ENCODE measurements around the gene MCUR1. TPM values are rescaled to one million over a fixed set of nuclear protein-coding genes. Genes with fewer than 3 reads are reported as not detected.
"Not testable (repeated sequence)": the region's sequence is repeated elsewhere in the genome, so short reads cannot be mapped to it uniquely, and the experiment has no call there.

Gene MCUR1
- total RNA-seq, 2 donors from 2014 or later: 21.1 to 40.8 TPM

GRCh38 chr6:13812359-13812642, 2.1 kb downstream of the MCUR1 start:
- H3K4me1 Mint-ChIP-seq: peaks cover 20% of the 10 kb centered on the region
- H3K27ac Mint-ChIP-seq: peak overlapping the region; percentile 71
- no peak for ATAC-seq (replicated peaks)
- no peaks in the 10 kb centered on the region for H3K9me3 Mint-ChIP-seq
- peak overlapping the region; percentile 86 for H3K4me3 Mint-ChIP-seq
- H3K27me3 Mint-ChIP-seq: no peaks in the 10 kb centered on the region
- peaks cover 12% of the 10 kb centered on the region for H3K36me3 Mint-ChIP-seq (ENCODE audit: low read depth)

- H3K27ac Mint-ChIP-seq: peak overlapping the region; percentile 71
- H3K27me3 Mint-ChIP-seq: no peaks in the 10 kb centered on the region
- H3K9me3 Mint-ChIP-seq: no peaks in the 10 kb centered on the region
- peaks cover 17% of the 10 kb centered on the region for H3K36me3 Mint-ChIP-seq (ENCODE audit: low read depth)
- ATAC-seq (replicated peaks): no peak
- H3K4me3 Mint-ChIP-seq: peak overlapping the region; percentile 86
- peaks cover 20% of the 10 kb centered on the region for H3K4me1 Mint-ChIP-seq
Observed at GRCh38 chr6:13811627-13812358, 2.6 kb downstream of the MCUR1 start.

- peak overlapping the region; percentile 86 for H3K4me3 Mint-ChIP-seq
- ATAC-seq (replicated peaks): no peak
- H3K27me3 Mint-ChIP-seq: no peaks in the 10 kb centered on the region
- no peaks in the 10 kb centered on the region for H3K9me3 Mint-ChIP-seq
- H3K27ac Mint-ChIP-seq: peak overlapping the region; percentile 71
- H3K36me3 Mint-ChIP-seq (ENCODE audit: low read depth): peaks cover 26% of the 10 kb centered on the region
- peaks cover 20% of the 10 kb centered on the region for H3K4me1 Mint-ChIP-seq
Observed at GRCh38 chr6:13810688-13811446, 3.5 kb downstream of the MCUR1 start.

GRCh38 chr6:13808801-13809200, 5.6 kb downstream of the MCUR1 start:
- Mint-ChIP-seq H3K4me3 (no peak overlapping the region), H3K27ac (no peak overlapping the region), H3K4me1 (peaks cover 20% of the 10 kb centered on the region), H3K9me3 (no peaks in the 10 kb centered on the region), H3K27me3 (no peaks in the 10 kb centered on the region), H3K36me3 (ENCODE audit: low read depth) (peaks cover 46% of the 10 kb centered on the region)
- ATAC-seq (replicated peaks): no peak

GRCh38 chr6:13807696-13808095, 6.7 kb downstream of the MCUR1 start:
- ATAC-seq (replicated peaks): no peak
- no peak overlapping the region for H3K27ac Mint-ChIP-seq
- peaks cover 56% of the 10 kb centered on the region for H3K36me3 Mint-ChIP-seq (ENCODE audit: low read depth)
- no peaks in the 10 kb centered on the region for H3K9me3 Mint-ChIP-seq
- H3K27me3 Mint-ChIP-seq: no peaks in the 10 kb centered on the region
- H3K4me1 Mint-ChIP-seq: peaks cover 15% of the 10 kb centered on the region
- H3K4me3 Mint-ChIP-seq: no peak overlapping the region

- H3K36me3 Mint-ChIP-seq (ENCODE audit: low read depth): peaks cover 77% of the 10 kb centered on the region
- no peak for ATAC-seq (replicated peaks)
- no peak overlapping the region for H3K27ac Mint-ChIP-seq
- no peaks in the 10 kb centered on the region for H3K9me3 Mint-ChIP-seq
- H3K4me3 Mint-ChIP-seq: no peak overlapping the region
- no peaks in the 10 kb centered on the region for H3K4me1 Mint-ChIP-seq
- H3K27me3 Mint-ChIP-seq: no peaks in the 10 kb centered on the region
Observed at GRCh38 chr6:13803581-13803980, 10.8 kb downstream of the MCUR1 start.

- Mint-ChIP-seq H3K4me1 (no peaks in the 10 kb centered on the region), H3K27ac (no peak overlapping the region), H3K27me3 (no peaks in the 10 kb centered on the region), H3K36me3 (ENCODE audit: low read depth) (peaks cover 78% of the 10 kb centered on the region), H3K4me3 (no peak overlapping the region), H3K9me3 (no peaks in the 10 kb centered on the region)
- no peak for ATAC-seq (replicated peaks)
Observed at GRCh38 chr6:13800615-13801014, 13.7 kb downstream of the MCUR1 start.

DNA sequence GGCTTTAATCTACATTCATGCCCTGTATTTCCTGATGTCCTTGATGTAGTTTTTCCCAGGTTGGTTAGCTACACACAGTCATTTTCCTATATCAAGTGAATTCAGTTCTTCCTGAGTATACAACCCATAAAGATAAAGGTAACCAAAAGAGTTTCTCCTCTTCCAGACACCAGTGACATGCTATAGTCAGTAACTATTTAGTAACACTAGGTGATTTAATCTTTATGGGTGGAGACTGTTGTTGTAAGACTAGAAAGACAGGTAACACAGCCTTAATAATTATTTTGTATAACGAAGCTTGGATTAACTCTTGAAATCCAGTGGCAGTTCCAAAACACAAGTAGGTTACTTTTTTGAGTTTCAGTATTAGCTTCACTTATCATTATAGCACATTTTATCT, 17.6 kb downstream of the MCUR1 start:
- no peaks in the 10 kb centered on the region for H3K9me3 Mint-ChIP-seq
- peaks cover 19% of the 10 kb centered on the region for H3K4me1 Mint-ChIP-seq
- peaks cover 77% of the 10 kb centered on the region for H3K36me3 Mint-ChIP-seq (ENCODE audit: low read depth)
- H3K27me3 Mint-ChIP-seq: no peaks in the 10 kb centered on the region
- no peak for ATAC-seq (replicated peaks)
- no peak overlapping the region for H3K4me3 Mint-ChIP-seq
- no peak overlapping the region for H3K27ac Mint-ChIP-seq

DNA sequence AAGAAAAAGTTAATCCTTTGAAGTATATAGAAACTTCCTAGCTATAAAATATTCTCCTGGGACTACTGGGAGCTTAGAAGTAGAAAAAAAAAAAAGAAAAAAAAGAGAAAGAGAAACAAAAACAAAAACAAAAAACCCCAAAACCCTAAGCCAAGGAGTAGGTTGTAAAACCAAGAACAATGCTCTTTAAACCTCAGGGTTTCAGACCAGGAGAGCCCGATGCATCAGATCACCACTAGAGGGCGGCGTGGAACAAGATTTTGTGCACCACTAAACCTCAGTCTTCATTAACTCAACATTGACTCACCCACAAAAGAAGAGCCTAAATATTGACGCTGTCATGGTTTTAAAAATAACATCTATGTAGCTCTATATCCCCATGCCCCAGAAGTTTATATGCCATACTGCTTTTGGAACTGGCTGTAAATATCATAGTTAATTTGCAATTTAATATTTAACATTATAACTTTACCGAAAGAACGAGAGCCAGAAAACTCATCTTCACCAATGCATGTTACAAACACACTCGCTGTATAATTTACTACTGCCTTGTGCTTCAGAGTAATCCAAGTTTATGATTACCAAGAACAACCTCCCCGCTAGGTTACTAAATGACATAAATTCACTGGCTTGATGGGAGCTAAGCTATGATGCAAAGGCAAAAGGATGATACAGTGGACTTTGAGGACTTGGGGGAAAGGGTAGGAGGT, 19.2 kb downstream of the MCUR1 start:
- peaks cover 20% of the 10 kb centered on the region for H3K4me1 Mint-ChIP-seq
- peak; percentile 89 for ATAC-seq (replicated peaks)
- peaks cover 76% of the 10 kb centered on the region for H3K36me3 Mint-ChIP-seq (ENCODE audit: low read depth)
- H3K27me3 Mint-ChIP-seq: no peaks in the 10 kb centered on the region
- H3K9me3 Mint-ChIP-seq: no peaks in the 10 kb centered on the region
- peak overlapping the region; percentile 83 for H3K27ac Mint-ChIP-seq
- peak overlapping the region; percentile 52 for H3K4me3 Mint-ChIP-seq

DNA sequence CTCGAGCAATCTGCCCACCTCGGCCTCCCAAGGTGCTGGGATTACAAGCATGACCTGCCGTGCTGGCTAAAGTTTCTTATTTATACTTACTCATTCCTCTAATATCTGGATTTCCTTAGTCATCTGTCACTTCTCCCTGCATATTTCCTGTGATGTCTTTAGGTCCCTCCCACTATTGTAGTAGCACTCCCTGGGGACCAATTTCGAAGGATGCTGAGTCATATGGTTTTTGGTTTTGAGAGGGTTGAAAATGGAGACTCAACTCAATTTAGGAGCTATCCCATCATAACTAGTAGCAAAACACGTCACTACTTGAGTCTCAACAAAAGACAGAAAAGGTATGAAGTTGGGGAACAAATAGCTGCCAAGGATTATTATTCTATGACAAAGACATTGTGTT, 20.2 kb downstream of the MCUR1 start:
- Mint-ChIP-seq H3K27me3 (no peaks in the 10 kb centered on the region), H3K27ac (peak overlapping the region; percentile 83), H3K9me3 (no peaks in the 10 kb centered on the region), H3K36me3 (ENCODE audit: low read depth) (peaks cover 83% of the 10 kb centered on the region), H3K4me3 (peak overlapping the region; percentile 52), H3K4me1 (peaks cover 23% of the 10 kb centered on the region)
- peak; percentile 85 for ATAC-seq (replicated peaks)

DNA sequence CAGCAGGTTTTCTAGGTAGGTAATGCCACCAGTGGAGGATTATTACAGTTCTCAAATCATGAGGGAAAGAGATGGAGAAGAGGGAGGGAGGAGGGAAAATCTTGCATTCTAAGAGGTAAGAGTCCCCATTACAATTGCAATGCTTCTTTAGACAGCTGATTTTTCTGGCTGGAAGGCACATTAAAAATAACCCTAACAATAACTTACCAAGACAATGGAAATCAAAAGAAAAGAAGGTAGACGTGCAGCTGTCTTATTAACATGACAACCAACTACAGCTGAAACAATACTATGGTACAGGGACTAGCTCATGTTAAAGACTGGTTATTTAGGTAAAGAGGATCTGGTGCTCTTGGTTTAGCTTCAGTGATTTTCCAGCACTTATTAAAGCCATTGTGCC, 24.6 kb downstream of the MCUR1 start:
- no peak overlapping the region for H3K4me3 Mint-ChIP-seq
- H3K27ac Mint-ChIP-seq: no peak overlapping the region
- H3K4me1 Mint-ChIP-seq: peaks cover 32% of the 10 kb centered on the region
- H3K9me3 Mint-ChIP-seq: no peaks in the 10 kb centered on the region
- no peak for ATAC-seq (replicated peaks)
- no peaks in the 10 kb centered on the region for H3K27me3 Mint-ChIP-seq
- peaks cover 69% of the 10 kb centered on the region for H3K36me3 Mint-ChIP-seq (ENCODE audit: low read depth)

DNA sequence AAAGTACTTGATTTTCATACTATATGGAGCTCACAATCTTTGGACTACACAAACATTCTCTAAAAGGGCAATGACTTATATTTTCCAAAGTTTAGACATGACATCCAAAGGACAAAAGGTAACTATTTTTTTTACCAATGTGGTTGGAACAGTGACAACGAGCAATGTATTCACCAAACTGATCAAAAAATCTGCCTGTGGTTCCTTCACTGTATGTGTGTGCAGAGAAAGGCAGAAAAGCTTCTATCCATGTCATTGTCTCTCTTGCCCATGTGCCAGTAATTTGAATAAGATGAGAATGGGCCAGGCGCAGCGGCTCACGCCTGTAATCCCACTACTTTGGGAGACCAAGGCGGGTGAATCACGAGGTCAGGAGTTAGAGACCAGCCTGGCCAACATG, 25.5 kb downstream of the MCUR1 start:
- peak overlapping the region; percentile 91 for H3K27ac Mint-ChIP-seq
- no peaks in the 10 kb centered on the region for H3K9me3 Mint-ChIP-seq
- peaks cover 22% of the 10 kb centered on the region for H3K4me1 Mint-ChIP-seq
- peak overlapping the region; percentile 35 for H3K4me3 Mint-ChIP-seq
- peak; percentile 76 for ATAC-seq (replicated peaks)
- H3K27me3 Mint-ChIP-seq: no peaks in the 10 kb centered on the region
- H3K36me3 Mint-ChIP-seq (ENCODE audit: low read depth): peaks cover 62% of the 10 kb centered on the region

GRCh38 chr6:13787137-13787536, 27.2 kb downstream of the MCUR1 start:
- peak; percentile 80 for ATAC-seq (replicated peaks)
- peaks cover 48% of the 10 kb centered on the region for H3K36me3 Mint-ChIP-seq (ENCODE audit: low read depth)
- peak overlapping the region; percentile 76 for H3K4me3 Mint-ChIP-seq
- H3K4me1 Mint-ChIP-seq: peaks cover 22% of the 10 kb centered on the region
- no peaks in the 10 kb centered on the region for H3K9me3 Mint-ChIP-seq
- H3K27ac Mint-ChIP-seq: peak overlapping the region; percentile 91
- H3K27me3 Mint-ChIP-seq: no peaks in the 10 kb centered on the region

- H3K27me3 Mint-ChIP-seq; ATAC-seq (replicated peaks); H3K27ac Mint-ChIP-seq; H3K4me1 Mint-ChIP-seq; H3K9me3 Mint-ChIP-seq; H3K36me3 Mint-ChIP-seq (ENCODE audit: low read depth); H3K4me3 Mint-ChIP-seq: not testable (repeated sequence)
Observed at GRCh38 chr6:13780162-13780561, 34.2 kb downstream of the MCUR1 start.

GRCh38 chr6:13778028-13778427, 36.3 kb downstream of the MCUR1 start:
- H3K36me3 Mint-ChIP-seq (ENCODE audit: low read depth): no peaks in the 10 kb centered on the region
- H3K27me3 Mint-ChIP-seq: no peaks in the 10 kb centered on the region
- no peak overlapping the region for H3K4me3 Mint-ChIP-seq
- H3K4me1 Mint-ChIP-seq: no peaks in the 10 kb centered on the region
- no peaks in the 10 kb centered on the region for H3K9me3 Mint-ChIP-seq
- no peak for ATAC-seq (replicated peaks)
- H3K27ac Mint-ChIP-seq: no peak overlapping the region

Measured in activated T-helper 17 cell treated with anti-CD3 and anti-CD28 coated beads, Interleukin-2, amount 50 U/mL, for 72 hours (primary cell).